Lower leg skin (tissue), 3 donors: ENCODE results near the gene EIF5AL1.

Experiments
- POLR2A ChIP-seq, 2 donors: fragments of 450-650 bp; IDR thresholded peaks; one replicate each; pipeline ENCODE4 v1.6.1; 2016 to 2017; ENCODE audit warnings: antibody characterized with exemption in 2 of 2, mild to moderate bottlenecking in 1 of 2, moderate library complexity in 1 of 2
- TF ChIP-seq, protein P1 (sequence below), 3 donors: fragments of 450-650 bp; IDR thresholded peaks; one replicate each; pipeline ENCODE4 v1.5.1; 2016; ENCODE audit warnings: antibody characterized with exemption in 3 of 3, mild to moderate bottlenecking in 3 of 3, moderate library complexity in 2 of 3

DNA sequence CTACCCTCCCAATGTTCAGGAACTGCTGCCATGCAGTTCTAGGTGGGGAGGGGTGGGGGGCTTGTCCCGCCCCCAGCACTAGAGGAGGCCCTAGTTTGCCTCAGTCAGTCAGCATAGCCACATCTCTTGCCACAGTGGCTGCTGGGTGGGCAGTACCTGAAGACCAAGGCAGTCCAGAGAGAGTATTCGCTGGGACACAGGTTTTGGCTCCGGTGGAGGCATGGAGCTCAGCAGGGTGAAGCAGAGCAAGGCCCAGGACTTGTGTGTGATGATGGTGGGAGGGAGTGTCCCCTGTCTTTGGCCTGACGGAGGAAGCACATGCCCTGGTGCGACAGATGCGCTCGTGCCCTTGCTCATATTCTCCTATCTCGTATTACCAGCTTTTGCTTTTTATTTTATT lies 42.2 kb upstream of the EIF5AL1 start:
- TF ChIP-seq, protein P1, sequence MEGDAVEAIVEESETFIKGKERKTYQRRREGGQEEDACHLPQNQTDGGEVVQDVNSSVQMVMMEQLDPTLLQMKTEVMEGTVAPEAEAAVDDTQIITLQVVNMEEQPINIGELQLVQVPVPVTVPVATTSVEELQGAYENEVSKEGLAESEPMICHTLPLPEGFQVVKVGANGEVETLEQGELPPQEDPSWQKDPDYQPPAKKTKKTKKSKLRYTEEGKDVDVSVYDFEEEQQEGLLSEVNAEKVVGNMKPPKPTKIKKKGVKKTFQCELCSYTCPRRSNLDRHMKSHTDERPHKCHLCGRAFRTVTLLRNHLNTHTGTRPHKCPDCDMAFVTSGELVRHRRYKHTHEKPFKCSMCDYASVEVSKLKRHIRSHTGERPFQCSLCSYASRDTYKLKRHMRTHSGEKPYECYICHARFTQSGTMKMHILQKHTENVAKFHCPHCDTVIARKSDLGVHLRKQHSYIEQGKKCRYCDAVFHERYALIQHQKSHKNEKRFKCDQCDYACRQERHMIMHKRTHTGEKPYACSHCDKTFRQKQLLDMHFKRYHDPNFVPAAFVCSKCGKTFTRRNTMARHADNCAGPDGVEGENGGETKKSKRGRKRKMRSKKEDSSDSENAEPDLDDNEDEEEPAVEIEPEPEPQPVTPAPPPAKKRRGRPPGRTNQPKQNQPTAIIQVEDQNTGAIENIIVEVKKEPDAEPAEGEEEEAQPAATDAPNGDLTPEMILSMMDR (IDR thresholded peaks at IDR 0.05): no peak
- no peak for TF ChIP-seq POLR2A (IDR thresholded peaks at IDR 0.05)
